GM12878 (cell line): ENCODE results near the gene EGR4. TPM values are rescaled to one million over a fixed set of nuclear protein-coding genes. Genes with fewer than 3 reads are reported as not detected.

ENCODE experiments used
- ATAC-seq: fragments of 200-7000 bp; cut with Tn5 transposase; 3 replicates; pipeline ENCODE4 v1.9.1; 2020; ENCODE audit warnings: mild to moderate bottlenecking, moderate library complexity
- BruUV-seq: library from RNA; stranded (reverse); fragments of 400-500 nt; replicated peaks from 2 replicates; lab custom pipeline; 2021; lab: Mats Ljungman, UMichigan
- CTCF ChIA-PET: fragments of 300-600 bp; sonication (Branson Sonifier 250); formaldehyde crosslinking; extraction: SDS; loops from one replicate; lab custom pipeline; 2021; ENCODE audit warnings: inconsistent platforms; lab: Yijun Ruan, JAX
- POLR2A ChIA-PET: fragments of 350-600 bp; formaldehyde crosslinking; extraction: SDS; loops from one replicate; lab custom pipeline; 2021; ENCODE audit warnings: inconsistent platforms; lab: Charles Lee
- RAD21 ChIA-PET: fragments of 300-600 bp; sonication (Branson Sonifier 250); formaldehyde crosslinking; loops from one replicate; lab custom pipeline; 2023; ENCODE audit warnings: antibody characterized with exemption; ENCODE audit not compliant: unreplicated experiment; lab: Charles Lee
- SMC1A ChIA-PET: fragments of 300-600 bp; sonication (Branson Sonifier 250); formaldehyde crosslinking; loops from one replicate; lab custom pipeline; 2023; ENCODE audit not compliant: unreplicated experiment, uncharacterized antibody; lab: Charles Lee
- DNase-seq: peaks from one replicate; pipeline ENCODE4 v3.0.0-alpha.2; 2011; ENCODE audit warnings: low read depth, low spot score
- FAIRE-seq: peaks from 3 replicates; lab custom pipeline; 2011; peaks lifted over from hg19 to GRCh38; lab: Jason Lieb, UNC
- H2AFZ ChIP-seq: 2 replicates; pipeline ENCODE4 v1.6.0; 2011; ENCODE audit warnings: low read depth, low read length, control low read depth; ENCODE audit not compliant: control insufficient read depth
- H3K27ac ChIP-seq: 2 replicates; pipeline ENCODE4 v1.5.1; 2011; ENCODE audit warnings: control low read depth; ENCODE audit not compliant: control insufficient read depth, insufficient read depth
- H3K27me3 ChIP-seq, 2 experiments: replicated peaks in 1 of 2; 2 replicates each; pipeline versions ENCODE4 v1.6.0 to v1.6.1; 2011; ENCODE audit warnings: low read length in 1 of 2; ENCODE audit not compliant: control insufficient read depth in 2 of 2, insufficient read depth in 2 of 2
- H3K36me3 ChIP-seq, 2 experiments: 2 replicates each; pipeline ENCODE4 v1.5.1; 2011; ENCODE audit warnings: low read length in 1 of 2; ENCODE audit not compliant: control insufficient read depth in 2 of 2, insufficient read depth in 2 of 2
- H3K4me1 ChIP-seq: 2 replicates; pipeline ENCODE4 v1.6.1; 2011; ENCODE audit warnings: mild to moderate bottlenecking, low read length, moderate library complexity, mixed read lengths; ENCODE audit not compliant: control insufficient read depth, insufficient read depth
- H3K4me2 ChIP-seq: 2 replicates; pipeline ENCODE4 v1.6.0; 2011; ENCODE audit warnings: control low read depth; ENCODE audit not compliant: control insufficient read depth, insufficient read depth
- H3K4me3 ChIP-seq: fragments of 200-600 bp; sonication (generic); 2 replicates; pipeline ENCODE4 v1.5.1; 2016
- H3K79me2 ChIP-seq: 2 replicates; pipeline ENCODE4 v1.6.0; 2011; ENCODE audit warnings: low read length; ENCODE audit not compliant: control insufficient read depth, insufficient read depth
- H3K9ac ChIP-seq: 2 replicates; pipeline ENCODE4 v1.8.0; 2011; ENCODE audit warnings: low read length, control low read depth, mixed read lengths; ENCODE audit not compliant: control insufficient read depth, insufficient read depth
- H3K9me3 ChIP-seq: replicated peaks from 3 replicates; pipeline ENCODE4 v1.5.1; 2011; ENCODE audit warnings: mild to moderate bottlenecking, low read length; ENCODE audit not compliant: control insufficient read depth, insufficient read depth
- H4K20me1 ChIP-seq: 2 replicates; pipeline ENCODE4 v1.6.0; 2011; ENCODE audit not compliant: control insufficient read depth, insufficient read depth
- CREM ChIP-seq: IDR thresholded peaks from 2 replicates; pipeline ENCODE4 v1.6.1; 2014; ENCODE audit warnings: antibody characterized with exemption, low read depth
- FOS ChIP-seq: IDR thresholded peaks from 3 replicates; pipeline ENCODE4 v1.6.1; 2011; ENCODE audit warnings: borderline replicate concordance; ENCODE audit not compliant: insufficient read length; ENCODE audit errors: extremely low read depth
- IKZF2 ChIP-seq, 2 experiments: fragments of 450-650 bp; IDR thresholded peaks; 2 replicates each; pipeline ENCODE4 v1.6.1; 2017; ENCODE audit warnings: mild to moderate bottlenecking in 2 of 2, moderate library complexity in 2 of 2
- IRF4 ChIP-seq: IDR thresholded peaks from 2 replicates; pipeline ENCODE4 v1.6.1; 2011; ENCODE audit warnings: low read depth, low read length
- NFYB ChIP-seq: IDR thresholded peaks from 2 replicates; pipeline ENCODE4 v1.6.1; 2011; ENCODE audit warnings: low read depth, mild to moderate bottlenecking, low read length, improper control_type of control experiment, moderate library complexity; ENCODE audit not compliant: insufficient read depth
- NR2F1 ChIP-seq: fragments of 450-650 bp; conservative IDR thresholded peaks from 2 replicates; pipeline ENCODE4 v1.6.1; 2017; ENCODE audit warnings: mild to moderate bottlenecking
- PKNOX1 ChIP-seq: fragments of 450-650 bp; IDR thresholded peaks from 2 replicates; pipeline ENCODE4 v1.6.1; 2016; ENCODE audit warnings: mild to moderate bottlenecking
- POLR2A ChIP-seq: IDR thresholded peaks from 2 replicates; pipeline ENCODE4 v1.6.1; 2011; ENCODE audit warnings: low read depth, mild to moderate bottlenecking, low read length
- TARDBP ChIP-seq: IDR thresholded peaks from 2 replicates; pipeline ENCODE4 v1.6.1; 2016; ENCODE audit warnings: borderline replicate concordance
- ZNF384 ChIP-seq: IDR thresholded peaks from 2 replicates; pipeline ENCODE4 v1.6.1; 2012; ENCODE audit warnings: low read depth, mild to moderate bottlenecking, low read length, improper control_type of control experiment, borderline replicate concordance
- ZNF622 ChIP-seq: fragments of 450-650 bp; IDR thresholded peaks from 2 replicates; pipeline ENCODE4 v1.6.1; 2017; ENCODE audit warnings: mild to moderate bottlenecking, inconsistent platforms
- WGBS: methylation state at CpG from one replicate; pipeline ENCODE4 v1.1.6; 2016; ENCODE audit warnings: low lambda C conversion rate; ENCODE audit not compliant: insufficient replicate concordance, insufficient coverage; ENCODE audit errors: missing lambda C conversion rate; 5-methylcytosine and 5-hydroxymethylcytosine counted together
- in situ Hi-C: fragments of 300-500 bp; cut with MboI; formaldehyde crosslinking; loops from 9 replicates; pipeline ENCODE4 v1.14.3; 2018; ENCODE audit warnings: mixed read lengths
- intact Hi-C: fragments of 100-400 bp; cut with micrococcal nuclease; formaldehyde crosslinking; loops from one replicate; pipeline ENCODE4 v1.14.2; 2022; ENCODE audit not compliant: unreplicated experiment
- polyA plus RNA-seq, 11 experiments: library from polyadenylated mRNA; depleted of rRNA in 4 of 11; unstranded in 6 of 11; stranded (reverse) in 5 of 11; fragments of >200 nt; fragmentation: Nextera tagmentation in 4 of 11; fragmentation: Illumina TruSeq in 1 of 11; extraction: Ambion mirVana in 4 of 11; extraction: Trizol in 1 of 11; gene quantifications; 1 replicate in 1 of 11; 2 replicates in 10 of 11; pipeline versions ENCODE4 v1.2.1 to v1.2.3, GENCODE V29; 2011 to 2016; ENCODE audit warnings: inconsistent platforms in 2 of 11, missing spikeins in 2 of 11, low read depth in 1 of 11
- total RNA-seq, 4 experiments: library from RNA; depleted of rRNA in 3 of 4; stranded (reverse); fragments of >200 nt in 3 of 4; fragmentation: Illumina TruSeq in 1 of 4; extraction: Trizol in 1 of 4; gene quantifications; 2 replicates each; pipeline versions ENCODE4 v1.2.1 to v1.2.3, GENCODE V29; 2013 to 2021
- TF ChIP-seq, protein P1 (sequence below): fragments of 450-650 bp; IDR thresholded peaks from 2 replicates; pipeline ENCODE4 v1.6.1; 2017; ENCODE audit warnings: mild to moderate bottlenecking, moderate library complexity
- TF ChIP-seq, protein P2 (sequence below): IDR thresholded peaks from 2 replicates; pipeline ENCODE4 v1.6.1; 2011; ENCODE audit warnings: low read depth, mild to moderate bottlenecking, low read length, moderate library complexity, borderline replicate concordance; ENCODE audit errors: extremely low read depth

EGR4 gene
- total and polyA plus RNA-seq, 10 of the 15 experiments (the other 5 are each of a cell fraction or from before 2014, with no cell fraction given) = 0.07 TPM; not detected in 9

- TF ChIP-seq, protein P1, sequence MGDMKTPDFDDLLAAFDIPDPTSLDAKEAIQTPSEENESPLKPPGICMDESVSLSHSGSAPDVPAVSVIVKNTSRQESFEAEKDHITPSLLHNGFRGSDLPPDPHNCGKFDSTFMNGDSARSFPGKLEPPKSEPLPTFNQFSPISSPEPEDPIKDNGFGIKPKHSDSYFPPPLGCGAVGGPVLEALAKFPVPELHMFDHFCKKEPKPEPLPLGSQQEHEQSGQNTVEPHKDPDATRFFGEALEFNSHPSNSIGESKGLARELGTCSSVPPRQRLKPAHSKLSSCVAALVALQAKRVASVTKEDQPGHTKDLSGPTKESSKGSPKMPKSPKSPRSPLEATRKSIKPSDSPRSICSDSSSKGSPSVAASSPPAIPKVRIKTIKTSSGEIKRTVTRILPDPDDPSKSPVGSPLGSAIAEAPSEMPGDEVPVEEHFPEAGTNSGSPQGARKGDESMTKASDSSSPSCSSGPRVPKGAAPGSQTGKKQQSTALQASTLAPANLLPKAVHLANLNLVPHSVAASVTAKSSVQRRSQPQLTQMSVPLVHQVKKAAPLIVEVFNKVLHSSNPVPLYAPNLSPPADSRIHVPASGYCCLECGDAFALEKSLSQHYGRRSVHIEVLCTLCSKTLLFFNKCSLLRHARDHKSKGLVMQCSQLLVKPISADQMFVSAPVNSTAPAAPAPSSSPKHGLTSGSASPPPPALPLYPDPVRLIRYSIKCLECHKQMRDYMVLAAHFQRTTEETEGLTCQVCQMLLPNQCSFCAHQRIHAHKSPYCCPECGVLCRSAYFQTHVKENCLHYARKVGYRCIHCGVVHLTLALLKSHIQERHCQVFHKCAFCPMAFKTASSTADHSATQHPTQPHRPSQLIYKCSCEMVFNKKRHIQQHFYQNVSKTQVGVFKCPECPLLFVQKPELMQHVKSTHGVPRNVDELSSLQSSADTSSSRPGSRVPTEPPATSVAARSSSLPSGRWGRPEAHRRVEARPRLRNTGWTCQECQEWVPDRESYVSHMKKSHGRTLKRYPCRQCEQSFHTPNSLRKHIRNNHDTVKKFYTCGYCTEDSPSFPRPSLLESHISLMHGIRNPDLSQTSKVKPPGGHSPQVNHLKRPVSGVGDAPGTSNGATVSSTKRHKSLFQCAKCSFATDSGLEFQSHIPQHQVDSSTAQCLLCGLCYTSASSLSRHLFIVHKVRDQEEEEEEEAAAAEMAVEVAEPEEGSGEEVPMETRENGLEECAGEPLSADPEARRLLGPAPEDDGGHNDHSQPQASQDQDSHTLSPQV = no peak
- TF ChIP-seq IKZF2 (IDR thresholded peaks at IDR 0.05) = no peak
- TF ChIP-seq FOS = no peak
Observed at GRCh38 chr2:73314441-73314840, 21.1 kb upstream of the EGR4 start (continued).

GRCh38 chr2:73307720-73308119, 14.4 kb upstream of the EGR4 start:
- no peak overlapping the region for H3K9ac ChIP-seq
- TF ChIP-seq ZNF622 = no peak
- TF ChIP-seq ZNF384 = no peak
- TF ChIP-seq IRF4 = no peak
- TF ChIP-seq CREM = no peak
- TF ChIP-seq, protein P2, sequence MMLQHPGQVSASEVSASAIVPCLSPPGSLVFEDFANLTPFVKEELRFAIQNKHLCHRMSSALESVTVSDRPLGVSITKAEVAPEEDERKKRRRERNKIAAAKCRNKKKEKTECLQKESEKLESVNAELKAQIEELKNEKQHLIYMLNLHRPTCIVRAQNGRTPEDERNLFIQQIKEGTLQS = no peak
- TF ChIP-seq NR2F1 = no peak
- no peak for TF ChIP-seq TARDBP
- TF ChIP-seq PKNOX1 = no peak
- TF ChIP-seq POLR2A = no peak
- no peak for TF ChIP-seq NFYB
- H3K36me3 ChIP-seq = no peaks in the 10 kb centered on the region
- no peak overlapping the region for H2AFZ ChIP-seq
- H3K4me2 ChIP-seq = no peak overlapping the region
- no peaks in the 10 kb centered on the region for H3K79me2 ChIP-seq
- H3K4me1 ChIP-seq = no peaks in the 10 kb centered on the region
- H3K4me3 ChIP-seq = no peak overlapping the region
- DNase-seq = no peak
- ChIA-PET SMC1A (no interaction called here), CTCF (interaction anchor here (0.6 kb wide), 1 partner anchor 16 kb away, joined by 3 read pairs; no protein-coding TSS in a partner anchor), RAD21 (no interaction called here), POLR2A (no interaction called here)
- no peak for FAIRE-seq
- no peak overlapping the region for H3K27ac ChIP-seq
- intact Hi-C loops = no loop called here
- in situ Hi-C loops = no loop called here
- BruUV-seq = no TSS peak
- ATAC-seq = no peak
- whole genome bisulfite sequencing = 29% methylated on average over 9 of the region's 9 CpGs
- no peaks in the 10 kb centered on the region for H3K9me3 ChIP-seq
- no peaks in the 10 kb centered on the region for H4K20me1 ChIP-seq
- H3K27me3 ChIP-seq = peaks cover 0 to 2% of the 10 kb centered on the region in 2 experiments; a peak in 3 of 4 replicates
